Ectodermal cell (in vitro differentiated cells): Measurements from ENCODE around the gene RUNX2.

Source experiments
- H3K27ac ChIP-seq: 2 replicates; pipeline ENCODE4 v1.7.0; 2013; ENCODE audit warnings: mild to moderate bottlenecking, low read depth, low read length; ENCODE audit not compliant: insufficient read depth, poor library complexity, severe bottlenecking
- H3K27me3 ChIP-seq: 2 replicates; pipeline ENCODE4 v1.7.0; 2013; ENCODE audit warnings: mild to moderate bottlenecking, low read length; ENCODE audit not compliant: insufficient read depth, control insufficient read depth, poor library complexity, severe bottlenecking
- H3K36me3 ChIP-seq: one replicate; pipeline ENCODE4 v1.7.0; 2013; ENCODE audit warnings: low read length; ENCODE audit not compliant: control insufficient read depth, insufficient read depth
- H3K4me1 ChIP-seq: one replicate; pipeline ENCODE4 v1.7.0; 2013; ENCODE audit warnings: low read length; ENCODE audit not compliant: control insufficient read depth, insufficient read depth
- H3K4me3 ChIP-seq: 2 replicates; pipeline ENCODE4 v1.7.0; 2013; ENCODE audit warnings: low read depth, low read length, control low read depth; ENCODE audit not compliant: insufficient read depth
- H3K9me3 ChIP-seq: 2 replicates; pipeline ENCODE4 v1.7.0; 2013; ENCODE audit warnings: mild to moderate bottlenecking, low read length, moderate library complexity; ENCODE audit not compliant: control insufficient read depth
- WGBS, 2 experiments: methylation state at CpG; one replicate each; pipeline ENCODE4 v1.1.7; 2013; ENCODE audit warnings: missing lambda C conversion rate in 2 of 2; 5-methylcytosine and 5-hydroxymethylcytosine counted together

The RUNX2 gene

DNA sequence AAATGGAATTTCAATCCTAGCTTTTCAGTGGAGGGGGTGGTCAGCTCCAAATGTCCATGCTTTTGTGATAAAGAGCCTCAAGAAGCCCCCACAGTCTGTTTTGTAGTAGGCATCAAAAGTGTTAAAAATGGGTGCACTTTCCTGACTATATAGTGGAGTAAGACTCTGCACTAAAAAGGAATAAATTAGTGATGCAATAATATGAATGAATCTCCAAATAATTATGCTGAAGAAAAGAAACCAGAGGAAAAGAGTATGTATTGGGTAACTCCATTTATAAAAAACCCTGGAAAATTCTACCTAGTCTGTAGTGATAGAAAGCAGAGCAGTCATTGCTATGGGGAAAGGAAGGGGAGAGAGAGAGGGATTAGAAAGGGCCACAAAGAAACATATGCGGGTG, 360.1 kb downstream of the RUNX2 start:
- H3K4me1 ChIP-seq, result no peaks in the 10 kb centered on the region
- no peaks in the 10 kb centered on the region for H3K9me3 ChIP-seq
- WGBS, 2 experiments, result 91 to 100% methylated on average over 1 of the region's 1 CpG
- no peak overlapping the region for H3K4me3 ChIP-seq
- H3K27me3 ChIP-seq, result no peaks in the 10 kb centered on the region
- H3K36me3 ChIP-seq, result no peaks in the 10 kb centered on the region
- no peak overlapping the region for H3K27ac ChIP-seq

- Histone ChIP-seq H3K36me3 (no peaks in the 10 kb centered on the region), H3K4me3 (no peak overlapping the region), H3K27ac (no peak overlapping the region), H3K27me3 (no peaks in the 10 kb centered on the region), H3K4me1 (no peaks in the 10 kb centered on the region), H3K9me3 (no peaks in the 10 kb centered on the region)
- WGBS, 2 experiments, result 90 to 94% methylated on average over 2 of the region's 2 CpGs
Observed at GRCh38 chr6:45689926-45690615, 361.9 kb downstream of the RUNX2 start.

DNA sequence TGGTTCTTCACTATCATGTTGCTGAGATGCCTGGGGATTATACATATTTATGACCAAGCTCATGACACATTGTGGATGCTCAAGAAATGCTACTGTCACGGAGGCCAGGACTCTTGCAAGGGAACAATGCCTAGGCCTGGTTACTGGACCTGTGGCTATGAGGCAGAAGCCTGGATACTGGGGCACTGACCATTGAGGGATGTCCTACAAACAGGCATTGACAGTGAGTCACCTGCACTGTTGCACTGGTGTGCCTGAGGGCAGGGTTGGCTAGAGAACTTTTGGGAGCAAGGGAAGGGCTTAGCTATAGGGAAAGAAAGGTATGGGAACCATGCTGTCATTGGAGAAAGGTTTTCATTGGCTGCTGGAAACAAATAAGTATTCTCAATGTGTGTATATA, 362.7 kb downstream of the RUNX2 start:
- H3K27ac ChIP-seq, result no peak overlapping the region
- no peak overlapping the region for H3K4me3 ChIP-seq
- no peaks in the 10 kb centered on the region for H3K4me1 ChIP-seq
- H3K9me3 ChIP-seq, result no peaks in the 10 kb centered on the region
- WGBS, 2 experiments, result 93 to 97% methylated on average over 1 of the region's 1 CpG
- no peaks in the 10 kb centered on the region for H3K27me3 ChIP-seq
- no peaks in the 10 kb centered on the region for H3K36me3 ChIP-seq

DNA sequence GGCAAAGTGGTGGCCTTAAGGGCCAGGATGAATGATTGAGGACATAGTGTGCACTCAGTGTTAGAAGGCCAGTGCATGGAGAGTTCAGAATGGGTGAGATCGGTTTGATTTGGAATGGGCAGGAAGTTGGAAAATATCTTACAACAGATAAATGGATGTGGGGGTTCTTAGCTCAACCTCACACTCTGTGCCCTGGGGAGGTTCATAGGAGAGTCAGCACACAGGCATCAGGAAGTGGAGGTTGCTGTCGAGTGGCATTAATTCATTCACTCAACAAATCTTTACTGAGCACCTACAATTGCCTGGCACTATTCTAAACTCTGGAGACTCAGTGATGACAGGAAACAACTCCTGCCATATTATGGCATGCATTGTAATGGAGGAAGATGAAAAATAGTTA, 363.3 kb downstream of the RUNX2 start:
- WGBS, 2 experiments, result 91 to 97% methylated on average over 2 of the region's 2 CpGs
- Histone ChIP-seq H3K36me3 (no peaks in the 10 kb centered on the region), H3K4me3 (no peak overlapping the region), H3K4me1 (no peaks in the 10 kb centered on the region), H3K9me3 (no peaks in the 10 kb centered on the region), H3K27ac (no peak overlapping the region), H3K27me3 (no peaks in the 10 kb centered on the region)

- no peaks in the 10 kb centered on the region for H3K4me1 ChIP-seq
- no peak overlapping the region for H3K4me3 ChIP-seq
- H3K27me3 ChIP-seq, result no peaks in the 10 kb centered on the region
- no peaks in the 10 kb centered on the region for H3K36me3 ChIP-seq
- no peak overlapping the region for H3K27ac ChIP-seq
- 94 to 97% methylated on average over 2 of the region's 3 CpGs for WGBS, 2 experiments
- H3K9me3 ChIP-seq, result no peaks in the 10 kb centered on the region
Observed at GRCh38 chr6:45692021-45692420, 363.9 kb downstream of the RUNX2 start.

DNA sequence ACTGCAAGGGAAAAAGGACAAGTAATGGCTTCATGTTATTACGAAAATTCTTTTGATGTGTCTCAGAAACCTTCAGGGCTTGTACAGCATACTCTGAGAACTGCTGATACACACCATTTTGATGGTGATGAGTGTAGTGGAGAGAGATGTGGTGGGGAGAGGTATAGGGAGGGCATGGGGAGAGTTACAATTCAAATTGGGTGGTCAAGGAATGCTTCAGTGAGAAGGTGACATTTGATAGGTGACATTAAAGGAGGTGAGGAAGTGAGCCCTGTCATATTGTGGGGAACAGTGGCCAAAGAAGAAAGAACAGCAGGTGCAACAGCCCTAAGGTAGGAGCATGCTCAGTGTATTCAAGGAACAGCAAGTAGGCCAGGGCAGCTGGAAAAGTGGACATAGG, 368.6 kb downstream of the RUNX2 start:
- Histone ChIP-seq H3K4me1 (no peaks in the 10 kb centered on the region), H3K9me3 (no peaks in the 10 kb centered on the region), H3K4me3 (no peak overlapping the region), H3K36me3 (no peaks in the 10 kb centered on the region), H3K27ac (no peak overlapping the region), H3K27me3 (no peaks in the 10 kb centered on the region)
- WGBS, 2 experiments, result 98 to 99% methylated on average over 1 of the region's 1 CpG

- Histone ChIP-seq H3K27ac (no peak overlapping the region), H3K36me3 (no peaks in the 10 kb centered on the region), H3K9me3 (no peaks in the 10 kb centered on the region), H3K4me3 (no peak overlapping the region), H3K27me3 (no peaks in the 10 kb centered on the region), H3K4me1 (no peaks in the 10 kb centered on the region)
- 83% methylated on average over 6 of the region's 6 CpGs for WGBS, 2 experiments
Observed at GRCh38 chr6:45697605-45698004, 369.5 kb downstream of the RUNX2 start.

DNA sequence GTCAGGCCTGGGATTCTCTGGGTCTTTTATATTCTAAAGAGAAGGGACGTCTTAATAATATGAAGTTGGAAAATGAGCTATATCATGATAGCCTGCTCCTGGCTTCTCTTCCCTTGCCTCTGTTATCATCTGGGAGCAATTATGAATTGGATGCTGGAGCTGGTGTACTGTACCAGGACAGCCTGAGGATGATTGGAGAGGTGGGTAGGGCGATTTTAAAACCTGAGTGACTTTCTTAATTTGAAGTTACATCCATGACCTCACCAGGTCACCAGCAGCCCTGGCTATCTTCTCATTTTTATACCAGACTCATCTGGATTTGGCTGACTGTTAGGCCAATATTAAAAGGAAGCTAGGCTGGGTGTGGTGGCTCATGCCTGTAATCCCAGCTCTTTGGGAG, 369.9 kb downstream of the RUNX2 start:
- Histone ChIP-seq H3K36me3 (no peaks in the 10 kb centered on the region), H3K4me1 (no peaks in the 10 kb centered on the region), H3K4me3 (no peak overlapping the region), H3K9me3 (no peaks in the 10 kb centered on the region), H3K27me3 (no peaks in the 10 kb centered on the region), H3K27ac (no peak overlapping the region)
- 85 to 94% methylated on average over 1 to 2 of the region's 2 CpGs for WGBS, 2 experiments

GRCh38 chr6:45699663-45700062, 371.5 kb downstream of the RUNX2 start:
- Histone ChIP-seq H3K9me3 (no peaks in the 10 kb centered on the region), H3K4me1 (no peaks in the 10 kb centered on the region), H3K36me3 (no peaks in the 10 kb centered on the region), H3K27me3 (no peaks in the 10 kb centered on the region), H3K4me3 (no peak overlapping the region), H3K27ac (no peak overlapping the region)
- 92 to 94% methylated on average over 3 of the region's 3 CpGs for WGBS, 2 experiments

DNA sequence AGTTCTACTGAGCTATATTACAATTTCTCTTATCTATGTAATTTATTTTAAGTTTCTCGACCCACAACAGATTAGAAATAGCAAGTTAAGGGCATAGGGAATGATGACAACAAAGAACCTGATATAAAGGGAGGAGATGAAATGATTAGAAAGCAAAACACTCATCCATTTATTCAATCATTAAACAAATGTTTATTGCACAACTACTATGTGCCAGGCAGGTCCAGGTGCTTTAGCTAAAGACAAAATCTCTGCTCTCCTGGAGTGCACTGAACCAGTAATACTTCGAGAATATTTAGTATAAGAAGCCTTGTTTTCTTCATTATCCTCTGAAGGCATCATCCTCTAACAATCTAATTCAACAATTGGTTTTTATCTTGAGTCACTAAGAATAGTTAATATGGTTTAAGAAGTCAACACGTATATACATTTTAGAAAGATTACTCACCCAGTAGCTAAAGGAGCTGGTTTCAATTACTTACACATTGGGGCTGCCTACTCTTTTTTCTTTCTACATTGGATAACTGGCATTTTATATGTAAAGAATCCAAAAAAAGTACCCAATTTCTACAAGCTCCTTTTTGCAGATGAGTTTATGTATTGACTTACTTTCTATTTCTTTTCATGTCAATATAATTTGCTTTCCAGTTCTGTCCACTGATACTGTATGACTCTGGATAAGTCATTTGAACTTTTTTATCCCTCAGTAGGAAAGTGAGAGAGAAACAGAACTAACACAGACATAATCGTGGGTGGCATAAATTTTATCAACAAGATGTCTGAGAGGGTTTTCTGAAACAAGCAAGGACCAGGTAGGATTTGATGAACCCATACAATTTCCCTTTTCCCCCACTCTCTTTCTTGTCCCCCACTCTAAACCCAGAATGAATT, 375.0 kb downstream of the RUNX2 start:
- Histone ChIP-seq H3K4me3 (no peak overlapping the region), H3K36me3 (no peaks in the 10 kb centered on the region), H3K9me3 (no peaks in the 10 kb centered on the region), H3K27me3 (no peaks in the 10 kb centered on the region), H3K4me1 (no peaks in the 10 kb centered on the region), H3K27ac (no peak overlapping the region)
- 84 to 89% methylated on average over 3 of the region's 4 CpGs for WGBS, 2 experiments
